HG03439 (cell line): ENCODE measurements around the gene APP.

Experiments used
- ATAC-seq: cut with Tn5 transposase; IDR thresholded peaks from one replicate; pipeline ENCODE4 v1.9.1; 2021; ENCODE audit warnings: mild to moderate bottlenecking, moderate library complexity; ENCODE audit not compliant: unreplicated experiment

Gene APP

DNA sequence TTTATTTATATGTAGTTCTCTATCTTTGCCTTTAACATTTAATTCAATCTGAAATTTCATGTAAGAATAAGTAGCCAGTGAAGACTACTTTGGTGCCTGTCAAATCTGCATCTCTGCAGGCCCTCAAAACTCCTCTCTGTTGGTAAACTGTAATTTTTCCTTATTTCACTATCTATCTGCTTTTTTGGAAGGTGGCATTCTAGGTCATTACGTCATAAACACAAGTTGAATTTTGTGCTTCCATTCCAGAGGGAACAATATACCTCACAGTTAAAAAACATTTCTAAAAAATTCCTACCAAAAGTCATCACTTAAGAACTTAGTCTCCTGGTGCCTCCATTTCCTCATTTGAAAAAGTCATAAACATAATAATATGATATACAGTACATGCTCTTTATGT, 259.8 kb downstream of the APP start:
- ATAC-seq, result no peak

DNA sequence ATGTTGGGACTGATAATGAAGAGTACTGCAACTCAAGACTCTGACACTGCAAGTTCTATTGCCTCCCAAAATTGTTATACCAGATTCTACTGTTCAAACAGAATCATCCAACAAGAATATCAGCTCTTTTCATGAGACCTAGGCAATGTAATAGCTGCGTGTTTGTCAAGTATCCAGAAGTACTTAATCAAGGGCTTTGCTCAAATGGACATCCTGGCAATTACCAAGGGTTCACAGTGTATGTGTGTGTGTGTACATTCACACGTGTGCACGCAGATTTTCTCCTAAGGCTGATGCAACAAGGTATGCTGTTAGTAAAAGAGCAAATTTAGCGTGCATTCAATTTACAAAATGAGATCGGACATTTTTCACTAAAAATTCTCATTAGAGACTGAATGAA, 261.2 kb downstream of the APP start:
- no peak for ATAC-seq

DNA sequence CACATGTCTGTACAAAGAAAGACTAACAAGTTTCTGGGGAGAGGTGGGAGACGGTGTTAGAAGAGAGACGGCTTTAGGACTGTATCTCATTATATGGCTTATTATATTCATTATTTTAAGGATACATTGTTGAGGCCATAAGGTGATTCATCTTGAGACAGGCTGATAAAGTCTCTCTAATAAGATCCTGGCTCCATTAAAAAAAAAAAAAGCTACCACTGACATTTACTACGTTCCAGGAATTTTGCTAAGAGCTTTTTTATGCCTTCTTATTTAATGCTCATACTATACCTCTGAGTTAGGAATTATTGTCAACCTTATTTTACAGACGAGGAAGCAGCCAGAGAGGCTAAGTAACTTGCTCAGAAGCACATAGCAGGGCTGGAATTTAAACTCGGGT, 262.1 kb downstream of the APP start:
- ATAC-seq, result no peak

DNA sequence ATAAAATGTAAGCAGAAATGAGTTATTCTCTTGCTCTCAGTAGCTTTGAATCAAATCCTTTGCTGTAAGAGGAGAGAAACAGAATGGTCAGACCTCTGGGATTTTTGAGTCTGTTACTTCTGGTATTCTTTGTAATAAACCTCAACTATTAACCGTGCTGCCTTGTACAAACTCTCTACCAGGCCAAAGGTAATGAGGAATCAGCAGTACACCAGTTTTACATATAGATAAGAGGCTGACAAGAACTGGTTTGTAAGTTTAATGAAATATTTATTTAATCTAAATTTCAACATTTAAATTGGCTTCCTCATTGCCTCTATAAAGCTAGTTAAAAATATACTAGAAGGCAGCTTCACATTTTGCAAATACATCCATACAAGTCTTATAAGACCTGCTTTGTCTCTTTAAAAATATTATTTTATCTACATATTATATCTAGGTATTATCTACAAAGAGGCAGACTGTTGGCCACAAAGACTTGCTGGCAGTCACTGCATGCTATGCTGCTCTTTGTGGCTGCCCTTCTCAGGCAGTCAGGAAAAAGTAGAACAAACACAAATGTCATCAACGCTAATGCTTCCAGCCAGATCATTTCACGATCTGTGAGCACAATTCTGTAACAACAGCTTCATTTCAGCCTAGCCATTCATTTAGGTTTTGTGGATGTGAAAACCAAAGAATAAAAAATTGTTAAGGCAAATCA, 262.8 kb downstream of the APP start:
- ATAC-seq, result no peak

DNA sequence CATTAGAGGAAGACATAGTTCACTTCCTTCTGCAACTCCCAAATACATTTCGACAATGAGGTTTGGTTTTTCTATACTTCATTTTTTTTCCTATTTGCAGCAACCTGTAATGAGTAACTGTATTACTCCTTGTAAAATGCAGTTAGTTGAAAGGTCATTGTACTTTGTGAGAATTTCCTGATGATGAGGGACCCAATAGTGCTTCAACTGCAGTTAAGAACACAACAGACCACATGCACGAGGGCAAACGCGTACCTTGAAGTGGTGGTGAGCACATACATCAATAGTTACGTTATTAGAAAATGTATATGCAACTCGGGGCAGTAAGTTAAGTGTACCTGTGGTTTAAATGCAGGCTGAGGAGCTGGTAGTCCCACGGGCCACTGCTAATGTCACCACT, 264.0 kb downstream of the APP start:
- no peak for ATAC-seq

DNA sequence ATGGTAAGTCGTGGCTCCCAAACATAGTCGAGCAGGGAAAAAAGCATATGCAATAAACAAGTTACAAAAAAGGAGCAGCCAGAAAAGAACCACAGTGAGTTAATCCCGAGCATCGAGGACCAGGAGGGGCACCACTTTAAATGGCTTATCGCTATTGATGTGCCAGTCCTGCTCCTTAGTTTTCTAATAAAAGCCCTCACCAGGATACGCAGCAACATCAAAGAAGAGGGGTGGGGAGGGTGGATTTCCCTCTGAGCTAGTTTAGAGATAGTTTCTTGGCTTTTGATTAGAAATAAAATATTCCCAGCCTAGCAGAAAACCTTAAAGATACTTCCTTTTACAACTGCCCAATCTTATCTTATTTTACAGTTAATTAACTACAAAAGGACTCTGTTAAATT, 265.4 kb downstream of the APP start:
- ATAC-seq, result no peak

DNA sequence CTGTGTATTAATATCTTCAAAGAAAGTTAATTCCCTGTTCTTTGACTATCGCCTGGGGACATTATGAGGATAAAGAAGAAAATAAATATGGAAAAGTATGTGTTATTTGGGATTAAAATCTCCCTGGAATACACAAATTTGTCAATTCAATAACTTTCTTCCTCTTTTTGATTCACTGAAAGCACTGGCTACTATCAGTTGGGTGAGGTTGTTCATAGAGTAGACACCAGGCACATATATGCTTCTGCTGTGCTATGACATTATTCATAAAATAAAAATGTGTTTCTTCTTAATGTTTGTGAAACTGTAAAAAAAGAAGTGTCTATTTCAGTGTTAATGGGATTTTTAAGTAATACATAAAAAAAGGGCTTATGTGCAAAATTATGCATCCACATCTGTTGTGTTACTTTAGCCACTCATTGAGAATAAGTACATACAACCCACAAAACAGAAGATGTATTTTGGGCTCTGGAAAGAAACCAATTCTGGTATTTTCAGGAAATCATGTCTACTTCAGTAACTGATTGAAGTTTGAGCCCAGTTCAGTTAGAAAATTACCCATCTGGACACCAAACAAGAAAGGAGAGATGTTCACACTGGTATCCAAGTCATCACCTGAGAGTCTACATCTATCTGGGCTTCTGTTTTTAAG, 266.4 kb downstream of the APP start:
- ATAC-seq, result no peak

DNA sequence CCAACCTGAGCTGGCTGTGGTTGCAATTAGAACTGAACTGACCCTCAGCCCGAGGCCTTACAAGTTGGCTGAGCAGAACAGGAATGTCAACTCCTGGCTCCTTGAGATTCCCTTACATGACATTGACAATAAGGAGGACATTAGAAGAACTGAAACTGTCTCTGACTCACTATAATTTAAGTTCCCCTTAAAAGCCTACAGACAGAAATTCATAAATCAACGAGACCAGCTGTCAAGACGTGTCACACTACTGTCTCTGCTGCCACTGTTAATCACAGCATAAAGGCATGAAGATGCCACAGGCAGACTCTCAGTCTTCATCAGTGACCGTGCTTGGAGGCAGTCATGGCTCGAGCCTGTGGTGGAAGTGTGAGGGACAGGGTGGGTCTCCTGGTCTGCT, 267.0 kb downstream of the APP start:
- ATAC-seq, result no peak

DNA sequence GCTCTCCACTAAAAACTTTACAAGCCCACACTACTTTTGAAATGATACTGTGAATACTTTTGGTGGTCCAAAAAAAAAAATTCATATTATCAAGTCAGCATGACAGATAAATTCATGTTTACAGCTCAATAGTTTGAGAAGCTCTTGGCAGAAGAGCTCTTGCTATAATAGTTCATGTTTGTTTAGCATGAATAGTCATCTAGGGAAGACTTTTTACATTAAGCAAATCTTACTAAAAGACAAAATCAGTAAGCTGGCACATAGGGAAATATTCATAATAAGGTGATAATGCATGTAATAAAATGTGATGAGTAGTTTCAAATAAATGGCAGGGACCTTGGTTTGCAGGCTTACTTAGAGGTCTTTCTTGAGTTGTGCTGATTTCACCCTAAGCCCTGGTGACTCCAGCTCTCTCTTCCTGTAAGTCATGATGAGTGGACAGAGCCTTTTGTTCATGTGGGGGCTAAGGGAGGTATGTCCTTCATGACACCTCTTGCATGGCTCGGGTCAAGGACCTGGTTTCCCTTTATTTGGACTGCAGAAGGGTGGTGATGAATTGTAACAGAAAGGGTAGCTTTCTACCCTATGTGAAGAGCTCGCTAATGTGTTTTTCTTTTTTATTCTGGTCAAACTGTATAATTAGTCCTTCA, 269.1 kb downstream of the APP start:
- no peak for ATAC-seq

DNA sequence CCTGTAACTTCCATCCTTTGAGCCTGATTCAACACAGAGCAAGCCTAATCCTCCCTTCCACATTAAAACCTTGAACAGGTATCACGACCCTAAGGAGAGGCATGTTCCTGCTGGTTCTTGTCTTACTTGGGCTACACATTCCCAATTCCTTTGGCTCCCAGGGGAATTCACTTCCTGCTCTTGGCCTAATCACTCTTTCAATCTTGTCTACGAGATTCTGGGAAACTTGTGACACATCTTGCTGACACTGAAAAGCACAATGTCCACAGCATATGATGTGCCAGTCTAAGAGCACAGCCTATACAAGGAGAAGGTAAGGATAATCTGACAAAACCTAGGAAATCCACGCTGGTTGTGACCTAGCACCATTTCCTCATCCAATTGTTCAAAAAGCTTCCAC, 271.9 kb downstream of the APP start:
- no peak for ATAC-seq

DNA sequence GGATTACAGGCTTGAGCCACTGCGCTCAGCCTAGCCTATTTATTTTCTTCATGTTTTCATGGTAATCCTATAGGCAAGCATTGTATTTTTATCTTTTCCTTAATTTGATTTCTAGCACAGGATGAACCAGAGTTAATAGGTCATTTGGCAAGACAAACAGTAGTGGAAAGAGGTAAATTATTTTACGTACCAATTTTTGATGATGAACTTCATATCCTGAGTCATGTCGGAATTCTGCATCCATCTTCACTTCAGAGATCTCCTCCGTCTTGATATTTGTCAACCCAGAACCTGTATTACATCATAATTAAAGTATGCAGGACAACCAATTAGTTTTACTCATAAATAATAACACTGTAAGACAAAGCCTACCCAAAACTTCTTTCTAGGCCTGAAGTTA, 273.2 kb downstream of the APP start:
- no peak for ATAC-seq

DNA sequence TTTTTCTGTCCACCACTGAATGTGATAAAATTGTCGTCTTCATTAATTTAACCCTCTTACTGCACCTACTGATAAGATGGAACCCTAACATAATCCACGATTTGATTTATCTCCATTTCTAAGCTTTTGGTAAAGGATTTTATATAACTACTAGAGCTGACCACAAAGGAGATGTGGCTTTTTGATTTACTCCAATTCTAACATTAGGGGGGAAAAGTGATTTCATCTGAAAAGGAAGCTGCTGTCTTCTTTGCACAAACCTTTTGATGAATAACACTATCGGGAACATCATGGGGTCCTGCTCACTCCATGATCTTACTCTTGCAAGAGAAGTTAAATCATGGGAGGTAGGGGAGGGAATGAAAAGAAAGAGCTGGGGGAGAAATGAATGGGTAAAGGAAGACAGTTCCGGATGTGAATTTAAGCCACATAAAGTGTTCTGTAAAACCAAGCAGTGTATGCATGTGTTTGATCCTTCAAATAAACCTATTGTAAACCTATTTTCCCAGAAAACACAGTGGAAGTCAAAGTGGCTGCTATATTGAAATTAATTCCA, 274.0 kb downstream of the APP start:
- no peak for ATAC-seq

DNA sequence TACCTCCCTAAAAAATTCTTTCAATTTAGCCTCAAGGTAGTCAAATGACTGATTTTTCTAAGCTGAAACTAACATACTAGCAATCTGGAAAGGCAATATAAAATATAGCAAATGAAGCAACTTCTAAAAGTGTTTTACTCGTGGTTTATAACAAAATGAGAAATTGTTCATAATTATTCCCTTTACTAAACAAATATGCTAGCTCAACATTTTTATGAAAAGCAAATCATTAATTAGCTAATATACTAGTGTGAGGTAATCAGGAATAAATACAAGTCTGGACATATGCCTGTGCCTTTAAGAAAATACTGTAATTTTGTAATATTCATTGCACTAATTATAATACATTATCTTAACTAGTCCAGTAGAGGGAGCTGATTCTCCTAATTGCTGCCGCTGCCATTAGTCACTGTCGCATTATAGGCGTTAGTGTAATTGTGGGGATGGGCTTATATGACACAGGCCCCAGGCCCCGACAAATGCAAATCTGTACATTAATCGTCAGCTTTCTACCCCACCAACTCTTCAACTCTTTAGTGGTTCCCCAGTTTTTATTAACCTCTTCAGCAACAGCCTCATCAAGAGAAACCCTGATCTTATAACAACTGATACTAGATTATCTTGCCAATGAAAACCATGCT, 274.9 kb downstream of the APP start:
- peak; percentile 71 for ATAC-seq

DNA sequence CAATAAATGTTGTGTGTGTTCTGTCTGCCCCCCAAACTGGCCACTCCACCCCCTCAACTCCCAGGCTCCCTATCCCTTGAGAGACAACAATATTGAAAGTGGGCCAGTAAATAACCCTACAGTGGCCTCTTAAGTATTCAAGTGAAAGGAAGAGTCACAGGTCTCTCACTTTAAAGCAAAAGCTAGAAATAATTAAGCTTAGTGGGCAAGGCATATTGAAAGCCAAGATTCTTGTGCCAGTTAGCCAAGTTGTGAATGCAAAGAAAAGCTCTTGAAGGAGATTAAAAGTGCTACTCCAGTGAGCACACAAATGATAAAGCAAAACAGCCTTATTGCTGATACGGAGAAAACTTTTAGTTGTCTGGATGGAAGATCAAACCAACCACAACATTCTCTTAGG, 277.4 kb downstream of the APP start:
- no peak for ATAC-seq

DNA sequence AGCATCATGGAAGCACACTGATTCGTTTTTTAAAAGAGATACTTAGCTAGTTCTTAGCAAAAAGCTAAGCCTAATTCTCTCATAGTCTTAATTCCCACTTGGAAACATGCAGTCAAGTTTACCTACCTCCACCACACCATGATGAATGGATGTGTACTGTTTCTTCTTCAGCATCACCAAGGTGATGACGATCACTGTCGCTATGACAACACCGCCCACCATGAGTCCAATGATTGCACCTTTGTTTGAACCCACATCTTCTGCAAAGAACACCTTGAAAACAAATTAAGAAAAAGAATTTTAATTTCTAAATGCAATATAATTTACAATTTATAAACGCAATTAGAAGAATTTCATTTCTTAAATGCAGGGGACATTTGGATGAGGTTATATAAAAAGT, 279.0 kb downstream of the APP start:
- no peak for ATAC-seq

DNA sequence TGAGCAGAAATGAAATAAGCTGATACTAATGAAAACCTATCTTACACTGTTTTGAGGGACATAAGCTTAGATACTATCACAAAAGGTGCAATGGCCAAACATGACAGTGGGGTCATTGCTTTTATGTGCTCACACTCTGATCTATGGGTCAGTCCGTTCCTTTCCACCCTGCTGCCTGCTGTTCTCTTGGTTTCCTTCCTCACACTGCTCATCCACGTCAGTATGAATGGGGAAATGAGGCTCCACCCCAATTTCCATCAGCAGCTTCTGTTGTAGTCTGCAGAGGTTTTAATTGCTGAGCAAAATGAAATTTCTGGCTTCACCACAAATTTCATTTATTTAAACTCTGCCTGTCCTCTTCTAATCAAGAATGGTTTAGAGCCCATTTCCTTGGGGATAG, 280.6 kb downstream of the APP start:
- no peak for ATAC-seq

DNA sequence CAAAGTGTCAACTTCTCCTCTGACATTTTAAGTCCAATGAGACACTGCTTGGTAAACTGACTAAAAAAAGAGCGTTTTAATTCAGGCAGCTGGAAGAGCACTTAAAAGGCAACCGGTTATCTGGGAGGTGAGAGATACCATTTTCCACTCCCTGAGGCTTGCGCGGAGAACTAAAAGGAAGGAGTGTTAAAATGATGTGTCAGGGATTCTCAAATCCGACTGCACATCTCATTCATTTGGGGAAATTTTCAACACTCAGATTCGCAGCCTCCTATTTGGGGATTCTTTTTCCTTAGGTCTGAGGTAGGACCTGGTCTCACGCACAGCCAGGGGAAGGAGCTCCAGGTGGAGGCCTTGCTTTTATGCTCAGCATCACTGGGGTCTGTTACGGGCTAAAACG, 281.9 kb downstream of the APP start:
- ATAC-seq, result no peak

DNA sequence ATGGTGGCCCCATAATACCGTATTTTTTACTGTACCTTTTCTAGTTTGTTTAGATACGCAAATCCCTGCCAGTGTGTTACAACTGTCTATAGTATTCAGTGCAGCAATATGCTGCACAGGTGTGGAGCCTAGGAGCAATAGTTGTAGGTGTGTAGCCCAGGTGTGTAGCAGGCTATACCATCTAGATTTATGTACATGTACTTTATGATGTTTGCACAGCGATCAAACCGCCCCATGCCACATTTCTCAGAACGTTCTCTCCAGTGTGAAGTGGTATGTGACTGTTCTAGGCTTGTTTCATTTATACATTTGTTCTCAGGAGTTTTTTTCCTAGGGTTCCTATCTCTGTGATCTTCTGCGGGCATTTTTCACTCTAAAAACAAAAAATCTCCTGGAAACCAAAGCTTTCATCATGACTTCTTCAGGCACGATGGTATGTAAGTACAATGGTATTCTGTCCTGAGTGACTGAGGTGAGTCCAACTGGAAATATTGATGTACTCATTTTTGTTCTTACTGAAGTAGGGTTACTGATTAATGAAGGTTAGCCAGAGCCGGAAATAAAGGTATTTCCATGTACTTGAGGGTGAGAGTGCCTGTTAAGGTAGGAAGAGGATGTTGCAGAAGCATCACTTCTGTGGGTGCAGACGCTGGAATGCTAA, 282.8 kb downstream of the APP start:
- no peak for ATAC-seq

DNA sequence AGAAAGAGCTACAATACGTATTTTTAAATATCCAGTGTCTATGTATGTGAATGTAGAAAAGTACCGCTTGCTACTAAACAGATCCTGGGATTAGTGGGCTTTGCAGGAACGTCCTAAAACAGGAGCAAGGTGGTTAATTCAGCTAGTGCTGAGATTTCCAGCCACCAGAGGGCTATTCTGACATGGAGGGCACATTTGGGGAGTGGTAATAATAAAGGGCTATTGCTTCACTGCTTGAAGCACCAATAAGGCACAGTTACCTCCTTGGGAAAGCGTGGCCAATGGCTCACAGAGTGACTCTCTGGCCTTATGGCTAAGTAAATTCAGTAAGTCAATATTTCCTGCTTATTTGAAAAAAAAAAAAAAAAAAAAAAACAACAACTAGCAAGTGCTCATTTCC, 283.4 kb downstream of the APP start:
- ATAC-seq, result no peak

DNA sequence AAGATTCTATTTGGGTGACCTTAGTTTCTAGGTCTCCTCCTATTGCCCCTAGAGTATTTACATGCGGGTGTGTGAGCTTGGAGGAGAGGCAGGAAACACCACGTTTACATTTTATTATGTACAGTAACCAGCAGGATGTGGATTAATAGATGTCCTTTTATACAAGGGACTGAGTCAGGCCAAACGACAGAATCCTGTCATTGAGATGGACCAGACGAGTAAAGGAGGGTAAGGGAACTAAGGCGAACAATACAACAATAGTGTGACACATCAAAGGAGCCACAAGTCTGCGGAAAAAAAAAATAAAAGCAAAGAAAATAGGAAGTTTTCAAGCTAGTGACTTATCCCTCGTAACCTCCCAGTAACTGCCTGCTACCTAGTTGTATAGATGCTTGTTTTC, 284.7 kb downstream of the APP start:
- no peak for ATAC-seq

DNA sequence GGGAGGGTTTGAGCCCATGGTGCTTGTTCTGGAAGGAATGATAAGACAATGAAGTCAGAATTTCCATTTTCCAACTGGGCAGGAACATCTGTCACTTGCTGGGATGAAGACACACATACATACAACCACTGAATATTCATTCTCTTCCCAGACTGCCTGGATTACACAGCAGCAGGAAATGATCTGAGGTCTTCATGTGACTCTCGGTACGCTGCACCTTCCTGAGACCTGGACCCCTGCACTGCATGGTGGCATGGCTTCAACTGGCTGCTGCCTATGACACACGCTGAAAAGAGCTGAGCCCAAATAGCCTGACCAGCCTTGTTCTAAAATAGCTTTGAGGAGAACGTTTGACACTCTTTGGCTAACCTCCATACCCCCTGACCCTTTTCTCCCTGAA, 285.2 kb downstream of the APP start:
- no peak for ATAC-seq
